Neutrophil (primary cell): ENCODE data around the gene CCDC122.

Experiments
- H3K27ac ChIP-seq: fragments of 200-600 bp; sonication (generic); 2 replicates; pipeline ENCODE4 v1.5.1; 2016; ENCODE audit warnings: mild to moderate bottlenecking, moderate library complexity
- H3K27me3 ChIP-seq: fragments of 200-600 bp; sonication (generic); 2 replicates; pipeline ENCODE4 v1.6.0; 2016; ENCODE audit warnings: mild to moderate bottlenecking
- H3K36me3 ChIP-seq: fragments of 200-600 bp; sonication (generic); 2 replicates; pipeline ENCODE4 v1.5.1; 2017
- H3K4me1 ChIP-seq, 2 experiments: fragments of 200-600 bp in 1 of 2; sonication (generic) in 1 of 2; 1 replicate in 1 of 2; 2 replicates in 1 of 2; pipeline versions ENCODE4 v1.5.1 to v1.6.1; 2013 to 2016; ENCODE audit warnings: low read depth in 1 of 2, low read length in 1 of 2, mild to moderate bottlenecking in 1 of 2, moderate library complexity in 1 of 2; ENCODE audit not compliant: control insufficient read depth in 1 of 2, insufficient read depth in 1 of 2
- H3K4me3 ChIP-seq, 2 experiments: fragments of 200-600 bp in 1 of 2; sonication (generic) in 1 of 2; 1 replicate in 1 of 2; 2 replicates in 1 of 2; pipeline ENCODE4 v1.5.1; 2013 to 2016; ENCODE audit warnings: low read depth in 1 of 2, low read length in 1 of 2, mild to moderate bottlenecking in 1 of 2, moderate library complexity in 1 of 2
- H3K9me3 ChIP-seq: fragments of 200-600 bp; sonication (generic); 2 replicates; pipeline ENCODE4 v1.5.1; 2016
- CTCF ChIP-seq: fragments of 200-600 bp; sonication (generic); IDR thresholded peaks from 2 replicates; pipeline ENCODE4 v1.5.1; 2016; ENCODE audit warnings: antibody characterized with exemption

CCDC122 gene

GRCh38 chr13:43864921-43865320 lies 14.6 kb downstream of the CCDC122 start:
- H3K27ac ChIP-seq: no peak overlapping the region

DNA sequence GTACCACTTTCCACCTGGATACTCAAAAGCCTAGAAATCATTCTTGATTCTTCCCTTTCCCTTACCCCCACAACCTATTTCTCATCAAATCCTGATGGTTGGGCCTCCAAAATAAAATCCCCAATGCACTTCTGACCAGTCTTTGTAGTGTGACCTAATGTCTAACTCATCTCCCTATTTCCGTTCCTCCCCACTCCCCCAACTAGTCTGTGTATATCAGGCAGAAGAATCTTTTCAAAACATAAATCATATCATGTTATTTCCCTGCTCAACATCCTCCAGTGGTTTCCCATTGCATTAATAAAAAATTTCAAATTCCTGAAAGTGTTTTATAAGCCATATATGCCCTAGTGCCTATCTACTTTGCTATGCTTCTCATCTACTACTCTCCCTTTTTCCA lies 17.7 kb downstream of the CCDC122 start:
- H3K9me3 ChIP-seq: no peaks in the 10 kb centered on the region
- H3K4me1 ChIP-seq: no peaks in the 10 kb centered on the region
- H3K27ac ChIP-seq: no peak overlapping the region
- no peaks in the 10 kb centered on the region for H3K27me3 ChIP-seq
- H3K36me3 ChIP-seq: no peaks in the 10 kb centered on the region
- no peak for TF ChIP-seq CTCF
- H3K4me3 ChIP-seq: no peak overlapping the region

More at GRCh38 chr13:43864921-43865320, 14.6 kb downstream of the CCDC122 start:
- Histone ChIP-seq H3K9me3 (no peaks in the 10 kb centered on the region), H3K4me1 (no peaks in the 10 kb centered on the region), H3K27me3 (no peaks in the 10 kb centered on the region), H3K4me3 (no peak overlapping the region), H3K36me3 (no peaks in the 10 kb centered on the region)
- no peak for TF ChIP-seq CTCF

DNA sequence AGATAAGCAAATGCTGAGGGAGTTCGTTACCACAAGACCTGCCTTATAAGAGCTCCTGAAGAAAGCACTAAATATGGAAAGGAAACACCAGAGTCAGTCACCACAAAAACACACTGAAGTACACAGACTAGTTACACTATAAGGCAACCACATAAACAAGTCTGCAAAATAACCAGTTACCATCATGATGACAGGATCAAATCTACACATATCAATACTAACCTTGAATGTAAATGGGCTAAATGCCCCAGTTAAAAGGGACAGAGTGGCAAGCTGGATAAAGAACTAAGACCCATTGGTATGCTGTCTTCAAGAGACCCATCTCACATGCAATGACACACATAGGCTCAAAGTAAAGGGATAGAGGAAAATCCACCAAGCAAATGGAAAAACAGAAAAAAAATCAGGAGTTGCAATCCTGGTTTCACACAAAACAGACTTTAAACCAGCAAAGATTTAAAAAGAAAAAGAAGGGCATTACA lies 26.6 kb downstream of the CCDC122 start:
- Histone ChIP-seq H3K27ac (no peak overlapping the region), H3K9me3 (peaks cover 5% of the 10 kb centered on the region), H3K36me3 (no peaks in the 10 kb centered on the region), H3K27me3 (no peaks in the 10 kb centered on the region), H3K4me1 (peaks cover 4 to 9% of the 10 kb centered on the region in 2 experiments), H3K4me3 (no peak overlapping the region)
- TF ChIP-seq CTCF: no peak

DNA sequence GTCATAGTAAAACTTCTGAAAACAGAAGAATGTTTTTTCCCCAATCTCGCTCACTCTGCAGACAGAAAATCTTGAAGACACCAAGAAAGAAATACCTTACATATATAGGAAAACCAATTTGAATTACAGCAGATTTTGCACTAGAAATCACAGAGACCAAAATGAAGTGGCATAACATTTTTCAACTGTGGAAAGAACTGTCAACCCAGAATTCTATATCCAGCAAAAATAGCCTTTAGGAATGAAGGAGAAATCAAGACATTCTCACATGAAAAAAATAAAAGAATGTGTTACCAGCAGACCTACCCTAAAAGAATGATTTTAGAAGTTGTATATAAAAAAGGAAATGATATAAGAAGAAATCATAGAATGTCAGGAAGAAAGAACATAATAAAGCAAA lies 28.7 kb downstream of the CCDC122 start:
- Histone ChIP-seq H3K36me3 (no peaks in the 10 kb centered on the region), H3K4me3 (no peak overlapping the region), H3K27me3 (no peaks in the 10 kb centered on the region), H3K4me1 (peaks cover 12 to 20% of the 10 kb centered on the region in 2 experiments), H3K27ac (no peak overlapping the region), H3K9me3 (peaks cover 5% of the 10 kb centered on the region)
- no peak for TF ChIP-seq CTCF

DNA sequence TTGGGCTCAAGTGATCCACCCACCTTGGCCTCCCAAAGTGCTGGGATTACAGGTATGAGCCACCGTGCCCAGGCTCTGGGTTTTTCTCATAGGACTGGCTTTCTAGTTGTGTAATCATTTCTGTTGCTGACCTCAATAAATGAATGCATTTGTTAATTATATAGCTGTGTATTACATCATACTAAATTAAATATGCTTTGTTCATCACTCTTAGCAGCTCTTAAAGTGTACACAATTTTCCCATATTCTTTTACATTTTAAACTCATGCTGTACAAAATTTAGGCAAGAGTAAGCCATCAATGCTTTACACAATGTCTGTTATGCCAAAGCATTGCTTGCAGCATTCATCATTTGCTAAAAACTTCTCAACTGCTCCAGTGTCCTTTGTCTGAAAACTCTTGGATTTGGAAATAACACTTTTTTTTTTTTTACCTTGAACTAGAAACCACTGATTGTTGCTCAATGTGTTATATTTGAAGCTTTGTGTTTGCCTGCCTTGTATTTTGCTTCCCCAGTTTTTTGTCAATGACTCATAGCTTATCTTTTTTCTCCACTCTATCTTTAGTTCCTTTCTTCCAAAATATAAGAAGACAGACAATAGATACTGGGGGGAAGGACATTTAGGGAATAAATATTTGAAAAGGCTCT lies 31.4 kb downstream of the CCDC122 start:
- no peak overlapping the region for H3K4me3 ChIP-seq
- H3K9me3 ChIP-seq: peaks cover 5% of the 10 kb centered on the region
- peak overlapping the region; percentile 50 for H3K27ac ChIP-seq
- no peaks in the 10 kb centered on the region for H3K36me3 ChIP-seq
- H3K27me3 ChIP-seq: no peaks in the 10 kb centered on the region
- no peak for TF ChIP-seq CTCF
- H3K4me1 ChIP-seq: peaks cover 12 to 20% of the 10 kb centered on the region in 2 experiments
